H1 (cell line): ENCODE results near the gene CELSR1. TPM values are rescaled to one million over a fixed set of nuclear protein-coding genes. Genes with fewer than 3 reads are reported as not detected.

Experiments
- CEBPB ChIP-seq: IDR thresholded peaks from 2 replicates; pipeline ENCODE4 v1.6.1; 2012; ENCODE audit warnings: low read depth, low read length
- E2F6 ChIP-seq: IDR thresholded peaks from 2 replicates; pipeline ENCODE4 v1.6.1; 2012; ENCODE audit warnings: inconsistent platforms
- FOSL1 ChIP-seq: IDR thresholded peaks from 2 replicates; pipeline ENCODE4 v1.6.1; 2011; ENCODE audit warnings: mild to moderate bottlenecking, low read depth, low read length, moderate library complexity; ENCODE audit not compliant: insufficient read depth
- MAX ChIP-seq: IDR thresholded peaks from 2 replicates; pipeline ENCODE4 v1.6.1; 2012; ENCODE audit warnings: inconsistent platforms
- NRF1 ChIP-seq: IDR thresholded peaks from 2 replicates; pipeline ENCODE4 v1.6.1; 2011; ENCODE audit warnings: mild to moderate bottlenecking, low read depth, low read length, improper control_type of control experiment
- TBP ChIP-seq: IDR thresholded peaks from 2 replicates; pipeline ENCODE4 v1.6.1; 2011; ENCODE audit warnings: low read depth, low read length, improper control_type of control experiment
- polyA plus RNA-seq, 7 experiments: library from polyadenylated mRNA; depleted of rRNA in 3 of 7; stranded (reverse) in 5 of 7; unstranded in 2 of 7; fragments of >200 nt in 5 of 7; fragments of 200-250 nt in 2 of 7; gene quantifications; 1 replicate in 5 of 7; 2 replicates in 1 of 7; 4 replicates in 1 of 7; pipeline versions ENCODE4 v1.2.1 to v1.2.3, GENCODE V29; 2011 to 2013; ENCODE audit warnings: missing spikeins in 2 of 7, mixed read lengths in 2 of 7
- total RNA-seq: library from RNA; stranded (reverse); fragmentation: NEBNext Ultra II Directional; extraction: Animal tissue kit (Norgen Biotek cat#: 25700); gene quantifications from 2 replicates; pipeline ENCODE4 v1.2.1, GENCODE V29; 2021

CELSR1 gene
- total and polyA plus RNA-seq, 2 of the 8 experiments (the other 6 are each of a cell fraction or from before 2014, with no cell fraction given): 9.0 to 12.4 TPM

GRCh38 chr22:46524203-46524740 lies 13.1 kb downstream of the CELSR1 start (continued):
- TF ChIP-seq NRF1 (no peak), E2F6 (no peak), MAX (no peak), FOSL1 (no peak), TBP (no peak), CEBPB (no peak)
